Natural killer cell treated with Interleukin-12 subunit alpha and Interleukin-12 subunit beta and Interleukin-15 and Interleukin-18, amount 100 ng/mL, for 72 hours (primary cell): Measurements from ENCODE around the gene FASLG. TPM values are rescaled to one million over a fixed set of nuclear protein-coding genes. Genes with fewer than 3 reads are reported as not detected.

Source experiments
- ATAC-seq, 2 donors: fragments of 150-1000 bp; cut with Tn5 transposase in 1 of 2; sonication (Bioruptor Pico), chemical (Tn5 transposase) in 1 of 2; 2 replicates each; pipeline ENCODE4 v1.10.0; 2021
- DNase-seq: peaks from one replicate; pipeline ENCODE4 v3.0.0; 2022; ENCODE audit warnings: low spot score
- H3K27ac Mint-ChIP-seq, 2 donors: 1 replicate in 1 of 2; 2 replicates in 1 of 2; pipeline ENCODE4 v1.8.0; 2022; ENCODE audit warnings: mixed read lengths in 2 of 2, mild to moderate bottlenecking in 1 of 2, moderate library complexity in 1 of 2
- H3K27me3 Mint-ChIP-seq, 2 donors: 1 replicate in 1 of 2; 2 replicates in 1 of 2; pipeline ENCODE4 v1.8.0; 2022; ENCODE audit warnings: mixed read lengths in 2 of 2
- H3K36me3 Mint-ChIP-seq: one replicate; pipeline ENCODE4 v1.8.0; 2022; ENCODE audit warnings: mixed read lengths
- H3K4me1 Mint-ChIP-seq, 2 donors: 1 replicate in 1 of 2; 2 replicates in 1 of 2; pipeline ENCODE4 v1.8.0; 2022; ENCODE audit warnings: low read depth in 2 of 2, mixed read lengths in 2 of 2, mild to moderate bottlenecking in 1 of 2
- H3K4me3 Mint-ChIP-seq: one replicate; pipeline ENCODE4 v1.8.0; 2022; ENCODE audit warnings: mixed read lengths
- H3K9me3 Mint-ChIP-seq: 2 replicates; pipeline ENCODE4 v1.8.0; 2022; ENCODE audit warnings: mixed read lengths
- total RNA-seq, 2 donors: library from RNA; stranded (reverse); gene quantifications; one replicate each; pipeline ENCODE4 v1.2.3, GENCODE V29; 2022

FASLG gene
- total RNA-seq, 2 donors from 2014 or later: 80.6 to 195 TPM

DNA sequence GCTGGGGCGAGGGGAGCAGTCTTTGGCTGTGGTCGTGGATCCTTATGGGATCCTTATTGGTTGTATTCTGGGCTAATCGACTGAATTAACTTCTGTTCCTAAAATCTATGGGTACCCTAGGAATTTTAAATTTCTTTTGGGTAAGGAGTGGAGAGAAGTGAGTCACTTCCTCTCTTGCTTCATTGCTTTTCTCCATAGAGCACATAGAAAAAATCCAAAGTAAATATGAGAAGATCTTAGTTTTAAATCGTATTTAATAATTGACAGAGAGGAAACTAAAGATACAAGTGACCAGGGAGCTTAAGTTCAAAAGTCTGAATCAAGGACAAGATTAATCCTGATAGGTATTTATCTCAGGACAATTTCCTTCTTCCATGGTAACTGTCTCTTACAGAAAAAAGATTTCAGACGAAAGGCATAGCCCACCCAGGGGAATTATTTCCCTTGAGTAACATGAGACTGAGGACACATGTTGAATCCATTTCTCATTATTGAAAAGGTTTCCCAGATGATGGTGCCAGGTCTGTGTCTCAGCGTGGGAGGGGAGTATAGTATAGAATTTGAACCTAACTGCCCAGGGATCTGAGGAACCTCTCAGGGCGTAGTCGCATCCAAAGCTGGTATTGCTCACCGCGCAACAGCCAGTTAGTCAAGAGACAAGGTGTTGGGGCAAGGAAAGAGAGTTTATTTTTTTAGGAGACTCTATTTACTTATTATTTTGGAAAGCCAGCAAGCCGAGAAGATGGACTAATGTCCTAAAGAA is 28.7 kb upstream of the FASLG start:
- ATAC-seq: no peak
- DNase-seq: no peak
- Mint-ChIP-seq H3K27me3 (no peaks in the 10 kb centered on the region), H3K4me1 (peaks cover 26 to 35% of the 10 kb centered on the region in 2 donors), H3K4me3 (peak overlapping the region; percentile 77), H3K36me3 (no peaks in the 10 kb centered on the region), H3K27ac (peak overlapping the region; percentile 76 to 87), H3K9me3 (no peaks in the 10 kb centered on the region)

DNA sequence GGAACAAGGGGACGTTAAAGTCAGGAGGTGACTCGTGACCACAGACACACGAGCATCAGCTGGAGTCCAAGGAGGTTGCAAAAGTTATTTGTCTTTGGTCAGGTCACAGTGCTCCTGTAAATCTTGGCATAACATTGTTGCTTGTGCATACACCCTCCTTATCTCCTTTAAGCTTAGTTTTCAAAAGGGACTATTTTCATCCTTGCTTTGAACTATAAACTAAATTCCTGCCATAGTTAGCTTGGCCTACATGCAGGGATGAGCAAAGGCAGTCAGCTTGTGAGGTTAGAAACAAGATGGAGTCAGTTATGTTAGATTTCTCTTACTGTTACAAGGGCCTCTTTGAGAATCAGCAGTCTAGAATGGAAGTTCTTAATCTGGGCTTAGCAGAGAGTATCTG is 28.0 kb upstream of the FASLG start:
- ATAC-seq (no peak), DNase-seq (no peak)
- Mint-ChIP-seq H3K27me3 (no peaks in the 10 kb centered on the region), H3K4me3 (no peak overlapping the region), H3K36me3 (no peaks in the 10 kb centered on the region), H3K9me3 (no peaks in the 10 kb centered on the region), H3K4me1 (peaks cover 26 to 35% of the 10 kb centered on the region in 2 donors), H3K27ac (peak overlapping the region; percentile 76 to 87)

- H3K4me1 Mint-ChIP-seq: peaks cover 40 to 52% of the 10 kb centered on the region in 2 donors
- H3K4me3 Mint-ChIP-seq: peak overlapping the region; percentile 18
- ATAC-seq (no peak), DNase-seq (no peak)
- H3K9me3 Mint-ChIP-seq: peaks cover 2% of the 10 kb centered on the region
- no peaks in the 10 kb centered on the region for H3K27me3 Mint-ChIP-seq
- peaks cover 5% of the 10 kb centered on the region for H3K36me3 Mint-ChIP-seq
- H3K27ac Mint-ChIP-seq: peak overlapping the region; percentile 88 to 94
Measured at GRCh38 chr1:172637522-172637921, 21.4 kb upstream of the FASLG start.

- DNase-seq (no peak), ATAC-seq (no peak)
- Mint-ChIP-seq H3K9me3 (peaks cover 2% of the 10 kb centered on the region), H3K4me1 (peaks cover 43 to 57% of the 10 kb centered on the region in 2 donors), H3K27me3 (no peaks in the 10 kb centered on the region), H3K36me3 (peaks cover 5% of the 10 kb centered on the region), H3K4me3 (peak overlapping the region; percentile 89), H3K27ac (peak overlapping the region; percentile 88 to 94)
Measured at GRCh38 chr1:172638249-172638648, 20.7 kb upstream of the FASLG start.

DNA sequence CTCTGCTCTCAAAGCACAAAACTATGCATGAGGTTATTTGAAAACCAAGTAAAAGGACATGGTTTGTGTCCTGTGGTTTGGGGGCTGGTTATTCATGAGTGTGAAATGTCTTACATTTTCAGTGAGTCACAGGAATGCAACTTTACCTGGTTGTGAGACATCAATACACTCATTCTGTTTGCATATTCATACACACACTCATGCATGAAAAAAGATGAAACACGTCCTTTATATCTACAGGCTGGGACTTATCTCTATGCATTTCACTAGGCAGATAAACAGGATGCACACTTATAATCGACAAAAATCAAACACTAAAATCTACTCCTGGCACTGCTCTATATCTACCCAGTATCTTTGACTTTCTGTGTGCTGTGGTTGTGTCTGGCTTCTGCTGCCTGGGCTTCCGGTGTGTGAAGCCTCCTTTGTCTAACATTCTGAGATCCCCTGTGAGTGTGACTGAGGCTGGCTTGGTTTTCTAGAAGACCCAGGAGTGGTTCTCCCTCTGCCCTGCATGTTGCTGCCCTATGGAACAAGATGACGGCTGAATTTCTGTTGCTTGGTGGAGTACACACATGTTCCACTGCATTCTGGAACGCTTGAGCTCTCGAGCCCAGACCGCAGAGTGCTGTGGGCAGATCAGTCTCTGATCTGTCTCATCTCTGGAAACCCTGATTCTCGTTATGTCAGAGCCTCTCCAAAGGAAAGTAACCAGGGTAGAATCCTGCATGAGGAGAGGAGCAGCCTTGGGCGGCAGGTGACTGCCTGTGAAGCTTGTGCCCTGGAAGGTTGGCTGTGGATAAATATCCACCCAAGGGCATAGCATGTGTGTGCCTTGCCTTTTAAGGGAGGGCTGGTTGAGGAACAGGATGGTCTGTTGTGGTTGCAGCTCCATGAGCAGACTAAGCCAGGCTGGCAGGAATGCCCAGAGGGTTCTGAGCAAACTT is 19.7 kb upstream of the FASLG start:
- peaks cover 2% of the 10 kb centered on the region for H3K9me3 Mint-ChIP-seq
- no peaks in the 10 kb centered on the region for H3K27me3 Mint-ChIP-seq
- ATAC-seq (peak; percentile 88 to 89), DNase-seq (peak; percentile 80)
- peak overlapping the region; percentile 89 for H3K4me3 Mint-ChIP-seq
- H3K36me3 Mint-ChIP-seq: peaks cover 5% of the 10 kb centered on the region
- peaks cover 52 to 66% of the 10 kb centered on the region in 2 donors for H3K4me1 Mint-ChIP-seq
- H3K27ac Mint-ChIP-seq: peak overlapping the region; percentile 88 to 94

DNA sequence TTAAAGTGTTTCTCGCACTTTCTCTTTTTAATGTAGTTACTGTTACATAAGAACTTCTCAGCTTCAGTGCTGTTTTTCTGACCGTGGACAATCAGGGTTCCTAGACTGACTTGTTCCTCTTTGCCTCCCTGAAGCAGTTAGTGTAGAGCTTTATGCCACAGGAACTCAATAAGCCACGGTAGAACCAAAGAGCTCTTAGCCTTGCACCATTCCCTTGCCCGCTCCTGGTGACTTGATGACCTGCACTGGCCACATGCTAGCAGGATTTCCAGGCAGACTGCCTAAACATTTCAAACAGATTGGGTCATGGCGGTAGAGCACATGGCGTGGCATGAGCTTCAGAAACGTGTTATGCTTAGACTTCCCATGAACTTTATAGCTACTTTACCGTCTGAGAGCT is 18.8 kb upstream of the FASLG start:
- H3K4me1 Mint-ChIP-seq: peaks cover 60 to 75% of the 10 kb centered on the region in 2 donors
- peak overlapping the region; percentile 88 to 94 for H3K27ac Mint-ChIP-seq
- H3K9me3 Mint-ChIP-seq: peaks cover 2% of the 10 kb centered on the region
- ATAC-seq (no peak), DNase-seq (no peak)
- peaks cover 5% of the 10 kb centered on the region for H3K36me3 Mint-ChIP-seq
- H3K4me3 Mint-ChIP-seq: peak overlapping the region; percentile 89
- no peaks in the 10 kb centered on the region for H3K27me3 Mint-ChIP-seq

- H3K9me3 Mint-ChIP-seq: peaks cover 2% of the 10 kb centered on the region
Measured at GRCh38 chr1:172641492-172641891, 17.4 kb upstream of the FASLG start.

GRCh38 chr1:172642970-172643369 is 15.9 kb upstream of the FASLG start:
- Mint-ChIP-seq H3K27ac (no peak overlapping the region), H3K36me3 (no peaks in the 10 kb centered on the region), H3K9me3 (no peaks in the 10 kb centered on the region), H3K4me1 (peaks cover 67 to 78% of the 10 kb centered on the region in 2 donors), H3K27me3 (no peaks in the 10 kb centered on the region), H3K4me3 (peak overlapping the region; percentile 47)
- DNase-seq (no peak), ATAC-seq (no peak)

More at GRCh38 chr1:172641492-172641891, 17.4 kb upstream of the FASLG start:
- H3K4me1 Mint-ChIP-seq: peaks cover 69 to 78% of the 10 kb centered on the region in 2 donors
- no peak overlapping the region for H3K4me3 Mint-ChIP-seq
- DNase-seq (no peak), ATAC-seq (no peak)
- H3K27ac Mint-ChIP-seq: no peak overlapping the region
- H3K27me3 Mint-ChIP-seq: no peaks in the 10 kb centered on the region
- H3K36me3 Mint-ChIP-seq: peaks cover 5% of the 10 kb centered on the region

DNA sequence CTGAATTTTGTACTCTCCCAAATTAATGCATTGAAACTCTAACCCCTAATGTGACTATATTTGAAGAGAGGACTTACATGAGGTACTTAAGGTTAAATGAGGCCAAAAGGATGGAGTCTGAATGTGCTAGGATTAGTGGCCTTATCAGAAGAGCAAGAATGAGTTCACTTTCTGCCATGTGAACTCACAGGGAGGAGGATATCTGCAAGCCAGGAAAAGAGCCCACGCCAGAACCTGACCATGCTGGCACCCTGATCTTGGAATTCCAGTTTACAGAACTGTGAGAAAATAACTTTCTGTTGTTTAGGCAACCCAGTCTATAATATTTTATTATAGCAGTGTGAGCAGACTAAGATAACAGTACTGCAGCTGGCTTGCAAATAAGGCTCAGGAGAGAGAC is 12.2 kb upstream of the FASLG start:
- no peak for ATAC-seq
- H3K27ac Mint-ChIP-seq: peak overlapping the region; percentile 3 to 43
- H3K36me3 Mint-ChIP-seq: peaks cover 5% of the 10 kb centered on the region
- peaks cover 2% of the 10 kb centered on the region for H3K9me3 Mint-ChIP-seq
- DNase-seq: no peak
- H3K27me3 Mint-ChIP-seq: no peaks in the 10 kb centered on the region
- no peak overlapping the region for H3K4me3 Mint-ChIP-seq
- H3K4me1 Mint-ChIP-seq: peaks cover 48 to 59% of the 10 kb centered on the region in 2 donors

GRCh38 chr1:172647110-172647564 is 11.8 kb upstream of the FASLG start:
- Mint-ChIP-seq H3K4me3 (no peak overlapping the region), H3K27ac (peak overlapping the region; percentile 3 to 43), H3K27me3 (no peaks in the 10 kb centered on the region), H3K4me1 (peaks cover 48 to 59% of the 10 kb centered on the region in 2 donors), H3K36me3 (peaks cover 5% of the 10 kb centered on the region), H3K9me3 (peaks cover 2% of the 10 kb centered on the region)
- ATAC-seq: peak; percentile 66 to 72
- DNase-seq: peak; percentile 67

GRCh38 chr1:172647987-172648386 is 10.9 kb upstream of the FASLG start:
- Mint-ChIP-seq H3K4me3 (peak overlapping the region; percentile 8), H3K4me1 (peaks cover 47 to 57% of the 10 kb centered on the region in 2 donors), H3K9me3 (peaks cover 2% of the 10 kb centered on the region), H3K36me3 (peaks cover 5% of the 10 kb centered on the region), H3K27ac (peak overlapping the region; percentile 3 to 43), H3K27me3 (no peaks in the 10 kb centered on the region)
- ATAC-seq (peak in 1 of 2 donors; percentile 40), DNase-seq (no peak)

DNA sequence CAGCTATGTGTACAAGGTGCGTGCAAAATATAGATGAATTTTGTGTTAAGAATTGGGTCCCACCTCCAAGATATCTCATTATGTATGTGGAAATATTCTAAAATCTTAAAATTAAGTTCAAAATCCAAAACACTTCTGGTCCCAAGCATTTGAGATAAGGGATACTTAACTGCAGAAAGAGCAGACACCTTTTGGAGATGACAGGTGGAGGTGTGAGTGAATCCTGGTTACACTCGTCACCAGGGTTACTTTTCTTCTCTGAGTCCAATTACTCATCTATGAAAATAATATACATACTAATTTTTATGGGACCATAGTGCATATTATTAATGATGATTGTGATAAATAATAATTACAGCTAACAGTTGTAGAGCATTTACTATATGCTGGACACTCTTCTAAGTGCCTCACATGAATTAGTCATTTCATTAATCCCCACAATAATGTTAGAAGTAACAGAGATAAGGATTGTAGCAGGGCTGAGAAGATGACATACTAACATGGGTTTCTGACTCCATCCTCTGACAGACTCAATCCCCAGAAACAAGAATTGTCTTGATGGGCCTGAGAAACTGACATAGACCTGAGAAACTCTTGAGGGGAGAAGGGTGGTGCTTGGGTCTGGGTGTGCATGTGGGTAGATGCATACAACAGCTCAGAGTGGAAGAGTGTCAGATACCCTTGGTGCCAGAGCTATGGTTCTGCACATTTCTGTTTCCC is 8.3 kb upstream of the FASLG start:
- ATAC-seq (peak in 1 of 2 donors; percentile 21), DNase-seq (no peak)
- Mint-ChIP-seq H3K27me3 (no peaks in the 10 kb centered on the region), H3K4me3 (no peak overlapping the region), H3K4me1 (peaks cover 34 to 59% of the 10 kb centered on the region in 2 donors), H3K36me3 (peaks cover 5% of the 10 kb centered on the region), H3K9me3 (peaks cover 2% of the 10 kb centered on the region), H3K27ac (no peak overlapping the region)

GRCh38 chr1:172653015-172653709 is 5.7 kb upstream of the FASLG start:
- no peak overlapping the region for H3K4me3 Mint-ChIP-seq
- H3K9me3 Mint-ChIP-seq: peaks cover 2% of the 10 kb centered on the region
- H3K4me1 Mint-ChIP-seq: peaks cover 25 to 47% of the 10 kb centered on the region in 2 donors
- H3K36me3 Mint-ChIP-seq: peaks cover 5% of the 10 kb centered on the region
- no peak overlapping the region for H3K27ac Mint-ChIP-seq
- ATAC-seq (no peak), DNase-seq (no peak)
- H3K27me3 Mint-ChIP-seq: no peaks in the 10 kb centered on the region
